Smooth muscle cell (in vitro differentiated cells): ENCODE measurements around the gene SCAND1. TPM values are rescaled to one million over a fixed set of nuclear protein-coding genes. Genes with fewer than 3 reads are reported as not detected.

Experiments
- DNase-seq: peaks from one replicate; lab custom pipeline; 2025; ENCODE audit not compliant: unreplicated experiment; lab: John Stamatoyannopoulos, UW
- H2AFZ ChIP-seq: fragments of 200-600 bp; sonication (generic); 2 replicates; pipeline ENCODE4 v1.6.0; 2016; ENCODE audit warnings: antibody characterized with exemption, low read depth, mild to moderate bottlenecking
- H3F3A ChIP-seq: fragments of 200-600 bp; sonication (generic); 2 replicates; pipeline ENCODE4 v1.6.0; 2017; ENCODE audit warnings: antibody characterized with exemption, low read depth
- H3K27ac ChIP-seq: fragments of 200-600 bp; sonication (generic); 2 replicates; pipeline ENCODE4 v1.5.1; 2016; ENCODE audit warnings: low read depth, mild to moderate bottlenecking
- H3K27me3 ChIP-seq: fragments of 200-600 bp; sonication (generic); 2 replicates; pipeline ENCODE4 v1.6.1; 2016; ENCODE audit warnings: low read depth, mild to moderate bottlenecking
- H3K36me3 ChIP-seq: fragments of 200-600 bp; sonication (generic); 2 replicates; pipeline ENCODE4 v1.5.1; 2016; ENCODE audit warnings: low read depth
- H3K4me1 ChIP-seq: fragments of 200-600 bp; sonication (generic); 2 replicates; pipeline ENCODE4 v1.5.1; 2016; ENCODE audit warnings: low read depth
- H3K4me2 ChIP-seq: fragments of 200-600 bp; sonication (generic); 2 replicates; pipeline ENCODE4 v1.6.0; 2016; ENCODE audit warnings: mild to moderate bottlenecking
- H3K4me3 ChIP-seq: fragments of 200-600 bp; sonication (generic); 2 replicates; pipeline ENCODE4 v1.5.1; 2016; ENCODE audit warnings: mild to moderate bottlenecking
- H3K79me2 ChIP-seq: fragments of 200-600 bp; sonication (generic); 2 replicates; pipeline ENCODE4 v1.6.0; 2016; ENCODE audit warnings: low read depth, mild to moderate bottlenecking
- H3K9ac ChIP-seq: fragments of 200-600 bp; sonication (generic); 2 replicates; pipeline ENCODE4 v1.6.0; 2016; ENCODE audit warnings: low read depth
- H3K9me3 ChIP-seq: fragments of 200-600 bp; sonication (generic); replicated peaks from 2 replicates; pipeline ENCODE4 v1.5.1; 2016; ENCODE audit warnings: low read depth
- H4K20me1 ChIP-seq: fragments of 200-600 bp; sonication (generic); 2 replicates; pipeline ENCODE4 v1.6.0; 2016; ENCODE audit warnings: low read depth
- CTCF ChIP-seq: fragments of 200-600 bp; sonication (generic); IDR thresholded peaks from 2 replicates; pipeline ENCODE4 v1.5.1; 2017; ENCODE audit warnings: borderline replicate concordance, mild to moderate bottlenecking, antibody characterized with exemption; ENCODE audit not compliant: insufficient read depth, poor library complexity, severe bottlenecking
- WGBS: methylation state at CpG from one replicate; pipeline ENCODE4 v1.1.7; 2016; ENCODE audit warnings: low lambda C conversion rate; 5-methylcytosine and 5-hydroxymethylcytosine counted together
- polyA plus RNA-seq: library from polyadenylated mRNA; unstranded; fragments of >200 nt; fragmentation: Nextera tagmentation; extraction: Ambion mirVana; gene quantifications from 2 replicates; pipeline ENCODE4 v1.2.1, GENCODE V29; 2016
- total RNA-seq: library from RNA; depleted of rRNA; stranded (reverse); fragments of >200 nt; gene quantifications from 2 replicates; pipeline ENCODE4 v1.2.3, GENCODE V29; 2014

The SCAND1 gene
- total and polyA plus RNA-seq, 2 experiments from 2014 or later = 26.7 to 128 TPM

GRCh38 chr20:35978041-35978513 lies 23.8 kb upstream of the SCAND1 start:
- Histone ChIP-seq H3K79me2 (no peaks in the 10 kb centered on the region), H3K9ac (no peak overlapping the region), H3K36me3 (no peaks in the 10 kb centered on the region), H3K27me3 (no peaks in the 10 kb centered on the region), H3K9me3 (no peaks in the 10 kb centered on the region), H3K27ac (no peak overlapping the region), H3K4me2 (no peak overlapping the region), H3F3A (no peaks in the 10 kb centered on the region), H2AFZ (no peak overlapping the region), H4K20me1 (no peaks in the 10 kb centered on the region), H3K4me1 (no peaks in the 10 kb centered on the region), H3K4me3 (no peak overlapping the region)
- TF ChIP-seq CTCF = no peak
- 94% methylated on average over 9 of the region's 9 CpGs for WGBS
- no peak for DNase-seq

- no peak overlapping the region for H3K9ac ChIP-seq
- WGBS = 81% methylated on average over 9 of the region's 9 CpGs
- TF ChIP-seq CTCF = no peak
- H3K4me2 ChIP-seq = no peak overlapping the region
- H3K9me3 ChIP-seq = no peaks in the 10 kb centered on the region
- H3K4me3 ChIP-seq = no peak overlapping the region
- no peaks in the 10 kb centered on the region for H3K27me3 ChIP-seq
- H3K36me3 ChIP-seq = no peaks in the 10 kb centered on the region
- H3K79me2 ChIP-seq = no peaks in the 10 kb centered on the region
- no peak overlapping the region for H3K27ac ChIP-seq
- peaks cover 3% of the 10 kb centered on the region for H3F3A ChIP-seq
- no peaks in the 10 kb centered on the region for H4K20me1 ChIP-seq
- no peak for DNase-seq
- no peak overlapping the region for H2AFZ ChIP-seq
- H3K4me1 ChIP-seq = no peaks in the 10 kb centered on the region
Observed at GRCh38 chr20:35975576-35976373, 21.5 kb upstream of the SCAND1 start.

GRCh38 chr20:35974256-35974655 lies 20.0 kb upstream of the SCAND1 start:
- DNase-seq = no peak
- Histone ChIP-seq H3K79me2 (no peaks in the 10 kb centered on the region), H2AFZ (no peak overlapping the region), H3K4me2 (no peak overlapping the region), H4K20me1 (no peaks in the 10 kb centered on the region), H3K9me3 (no peaks in the 10 kb centered on the region), H3K27ac (no peak overlapping the region), H3K4me1 (no peaks in the 10 kb centered on the region), H3K27me3 (no peaks in the 10 kb centered on the region), H3K9ac (no peak overlapping the region), H3F3A (peaks cover 3% of the 10 kb centered on the region), H3K36me3 (no peaks in the 10 kb centered on the region), H3K4me3 (no peak overlapping the region)
- WGBS = 72% methylated on average over 4 of the region's 4 CpGs
- no peak for TF ChIP-seq CTCF

- H4K20me1 ChIP-seq = no peaks in the 10 kb centered on the region
- peak overlapping the region; percentile 74 for H3K9ac ChIP-seq
- H3K9me3 ChIP-seq = no peaks in the 10 kb centered on the region
- H3K4me2 ChIP-seq = no peak overlapping the region
- H3K36me3 ChIP-seq = no peaks in the 10 kb centered on the region
- no peak for TF ChIP-seq CTCF
- 7% methylated on average over 4 of the region's 4 CpGs for WGBS
- H3K4me3 ChIP-seq = no peak overlapping the region
- no peak overlapping the region for H2AFZ ChIP-seq
- H3K27ac ChIP-seq = peak overlapping the region; percentile 90
- H3F3A ChIP-seq = peaks cover 3% of the 10 kb centered on the region
- no peaks in the 10 kb centered on the region for H3K79me2 ChIP-seq
- H3K27me3 ChIP-seq = no peaks in the 10 kb centered on the region
- no peaks in the 10 kb centered on the region for H3K4me1 ChIP-seq
- DNase-seq = no peak
Observed at GRCh38 chr20:35972462-35972861, 18.2 kb upstream of the SCAND1 start.
